ENCODE results near the gene C19orf33. TPM values are rescaled to one million over a fixed set of nuclear protein-coding genes. Genes with fewer than 3 reads are reported as not detected.

C19orf33 gene
- total and polyA plus RNA-seq, 4 donors = 2.0 to 259 (median 12.5) TPM

DNA sequence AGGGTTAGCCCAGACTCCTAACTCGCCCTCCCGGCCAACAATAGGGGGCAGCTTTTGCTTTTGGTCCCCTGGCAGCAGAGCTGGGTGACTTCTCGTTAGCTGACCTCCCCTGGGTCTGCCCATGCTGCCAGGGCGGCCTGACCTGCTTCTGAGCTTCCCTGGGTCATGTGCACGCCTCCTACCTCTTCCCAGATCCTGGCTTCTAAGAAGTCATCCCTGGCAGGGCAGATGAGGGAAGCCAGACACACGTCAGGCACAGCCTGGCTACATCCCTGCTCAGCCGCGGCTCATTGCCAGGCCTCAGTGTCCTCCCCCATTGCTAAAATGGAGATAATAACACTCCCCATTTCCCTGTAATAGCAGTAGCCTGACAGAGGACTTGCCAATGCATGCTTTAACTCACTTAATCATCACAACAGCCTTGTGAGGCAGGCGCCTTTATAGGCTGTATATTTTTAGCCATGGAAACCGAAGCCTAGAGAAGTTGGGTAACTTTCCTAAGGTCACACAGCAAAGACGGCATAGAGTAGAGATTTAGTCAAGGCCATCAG, 17.7 kb downstream of the C19orf33 start:
- WGBS, 2 donors = 16 to 19% methylated on average over 11 of the region's 11 CpGs
- peak in 1 of 2 donors; percentile 72 for DNase-seq
- H3K36me3 ChIP-seq (ENCODE audit: control insufficient read depth in 1 of 2, insufficient read depth in 2 of 2, low read length in 1 of 2) = peaks cover 0 to 4% of the 10 kb centered on the region in 2 donors
- no peaks in the 10 kb centered on the region for H3K27me3 ChIP-seq (ENCODE audit: control insufficient read depth in 1 of 2, insufficient read depth in 2 of 2, low read length in 1 of 2)
- intact Hi-C loops (cut with DNase I) = loop anchor here (5.0 kb wide), 2 partner anchors 54 to 79 kb away; no protein-coding TSS in a partner anchor
- peak overlapping the region in 1 of 2 donors; percentile 43 for H3K27ac ChIP-seq (ENCODE audit: low read depth in 1 of 2, low read length in 2 of 2)
- H3K4me3 ChIP-seq (ENCODE audit: low read length in 2 of 2) = peak overlapping the region in 1 of 2 donors; percentile 67
- ATAC-seq (ENCODE audit: low FRiP score) = peak; percentile 38
- peaks cover 0 to 5% of the 10 kb centered on the region in 2 donors for H3K4me1 ChIP-seq (ENCODE audit: control insufficient read depth in 1 of 2, insufficient read depth in 2 of 2, low read length in 2 of 2)
- H3K9me3 ChIP-seq (ENCODE audit: control insufficient read depth, low read length) = no peaks in the 10 kb centered on the region

- 65 to 71% methylated on average over 7 of the region's 7 CpGs for WGBS, 2 donors
- peaks cover 0 to 5% of the 10 kb centered on the region in 2 donors for H3K4me1 ChIP-seq (ENCODE audit: control insufficient read depth in 1 of 2, insufficient read depth in 2 of 2, low read length in 2 of 2)
- H3K9me3 ChIP-seq (ENCODE audit: control insufficient read depth, low read length) = no peaks in the 10 kb centered on the region
- peak overlapping the region in 1 of 2 donors; percentile 23 for H3K27ac ChIP-seq (ENCODE audit: low read depth in 1 of 2, low read length in 2 of 2)
- peaks cover 0 to 14% of the 10 kb centered on the region in 2 donors for H3K36me3 ChIP-seq (ENCODE audit: control insufficient read depth in 1 of 2, insufficient read depth in 2 of 2, low read length in 1 of 2)
- ATAC-seq (ENCODE audit: low FRiP score) (no peak), DNase-seq (no peak)
- H3K27me3 ChIP-seq (ENCODE audit: control insufficient read depth in 1 of 2, insufficient read depth in 2 of 2, low read length in 1 of 2) = no peaks in the 10 kb centered on the region
- no peak overlapping the region for H3K4me3 ChIP-seq (ENCODE audit: low read length in 2 of 2)
- intact Hi-C loops (cut with DNase I) = loop anchor here (5.0 kb wide), 2 partner anchors 56 to 81 kb away; no protein-coding TSS in a partner anchor
These were observed 19.2 kb downstream of the C19orf33 start for GRCh38 chr19:38323291-38323690.

DNA sequence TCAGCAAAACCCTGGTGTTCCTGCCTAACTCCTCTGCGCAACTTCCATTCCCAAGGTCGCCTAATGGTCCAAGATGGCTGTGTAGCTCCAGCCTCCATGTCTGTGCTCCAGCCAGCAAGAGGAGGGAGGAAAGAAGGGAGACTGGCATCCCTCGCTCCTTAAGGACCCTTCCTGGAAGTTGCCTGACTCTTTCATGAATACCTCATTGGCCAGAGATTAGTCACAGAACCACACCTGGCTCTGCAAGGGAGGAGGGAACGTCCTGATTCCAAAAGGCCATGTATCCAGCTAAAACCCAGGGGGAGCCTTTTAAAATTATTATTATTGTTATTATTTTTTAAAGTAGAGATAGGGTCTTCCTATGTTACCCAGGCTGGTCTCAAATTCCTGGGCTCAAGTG, 20.4 kb downstream of the C19orf33 start:
- Histone ChIP-seq H3K4me1 (ENCODE audit: control insufficient read depth in 1 of 2, insufficient read depth in 2 of 2, low read length in 2 of 2) (peaks cover 0 to 5% of the 10 kb centered on the region in 2 donors), H3K9me3 (ENCODE audit: control insufficient read depth, low read length) (no peaks in the 10 kb centered on the region), H3K27ac (ENCODE audit: low read depth in 1 of 2, low read length in 2 of 2) (no peak overlapping the region), H3K36me3 (ENCODE audit: control insufficient read depth in 1 of 2, insufficient read depth in 2 of 2, low read length in 1 of 2) (peaks cover 0 to 14% of the 10 kb centered on the region in 2 donors), H3K4me3 (ENCODE audit: low read length in 2 of 2) (no peak overlapping the region), H3K27me3 (ENCODE audit: control insufficient read depth in 1 of 2, insufficient read depth in 2 of 2, low read length in 1 of 2) (no peaks in the 10 kb centered on the region)
- intact Hi-C loops (cut with DNase I) = loop anchor here (5.0 kb wide), 2 partner anchors 57 to 82 kb away; no protein-coding TSS in a partner anchor
- no peak for DNase-seq
- ATAC-seq (ENCODE audit: low FRiP score) = no peak
- 92 to 99% methylated on average over 4 of the region's 4 CpGs for WGBS, 2 donors

DNA sequence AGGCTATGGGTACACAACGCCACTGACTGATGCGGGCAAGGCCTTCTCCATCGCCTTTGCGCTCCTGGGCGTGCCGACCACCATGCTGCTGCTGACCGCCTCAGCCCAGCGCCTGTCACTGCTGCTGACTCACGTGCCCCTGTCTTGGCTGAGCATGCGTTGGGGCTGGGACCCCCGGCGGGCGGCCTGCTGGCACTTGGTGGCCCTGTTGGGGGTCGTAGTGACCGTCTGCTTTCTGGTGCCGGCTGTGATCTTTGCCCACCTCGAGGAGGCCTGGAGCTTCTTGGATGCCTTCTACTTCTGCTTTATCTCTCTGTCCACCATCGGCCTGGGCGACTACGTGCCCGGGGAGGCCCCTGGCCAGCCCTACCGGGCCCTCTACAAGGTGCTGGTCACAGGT, 22.5 kb downstream of the C19orf33 start:
- no peak for DNase-seq
- ATAC-seq (ENCODE audit: low FRiP score) = no peak
- H3K4me1 ChIP-seq (ENCODE audit: control insufficient read depth in 1 of 2, insufficient read depth in 2 of 2, low read length in 2 of 2) = peaks cover 0 to 5% of the 10 kb centered on the region in 2 donors
- no peak overlapping the region for H3K4me3 ChIP-seq (ENCODE audit: low read length in 2 of 2)
- no peaks in the 10 kb centered on the region for H3K9me3 ChIP-seq (ENCODE audit: control insufficient read depth, low read length)
- H3K27me3 ChIP-seq (ENCODE audit: control insufficient read depth in 1 of 2, insufficient read depth in 2 of 2, low read length in 1 of 2) = no peaks in the 10 kb centered on the region
- H3K27ac ChIP-seq (ENCODE audit: low read depth in 1 of 2, low read length in 2 of 2) = no peak overlapping the region
- intact Hi-C loops (cut with DNase I) = no loop called here
- peaks cover 0 to 14% of the 10 kb centered on the region in 2 donors for H3K36me3 ChIP-seq (ENCODE audit: control insufficient read depth in 1 of 2, insufficient read depth in 2 of 2, low read length in 1 of 2)
- 93 to 94% methylated on average over 22 of the region's 22 CpGs for WGBS, 2 donors

DNA sequence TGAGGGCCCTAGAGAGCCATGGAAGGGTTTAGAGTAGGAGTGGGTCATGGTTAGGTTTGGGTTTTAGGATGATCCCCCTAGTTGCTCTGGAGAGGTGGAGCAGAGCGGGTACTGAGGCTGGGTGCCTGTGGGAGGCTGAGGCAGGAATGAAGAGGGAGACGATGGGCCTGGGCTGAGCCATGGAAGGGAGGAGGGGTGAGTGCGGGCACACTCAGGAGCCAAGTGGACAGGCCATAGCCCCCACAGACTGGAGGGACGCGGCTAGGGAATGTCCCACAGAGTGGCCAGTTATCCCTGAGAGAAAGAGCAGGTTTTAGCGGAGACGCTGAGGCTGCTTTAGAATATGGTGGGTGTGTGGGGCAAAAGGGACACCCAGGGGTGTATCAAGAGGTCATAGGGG, 25.6 kb downstream of the C19orf33 start:
- 89 to 94% methylated on average over 7 of the region's 7 CpGs for WGBS, 2 donors
- intact Hi-C loops (cut with DNase I) = loop anchor here in 1 of 2 donors (10.0 kb wide), 1 partner anchor 425 kb away; the partner anchor contains the start of genes SIPA1L3 and WDR87

DNA sequence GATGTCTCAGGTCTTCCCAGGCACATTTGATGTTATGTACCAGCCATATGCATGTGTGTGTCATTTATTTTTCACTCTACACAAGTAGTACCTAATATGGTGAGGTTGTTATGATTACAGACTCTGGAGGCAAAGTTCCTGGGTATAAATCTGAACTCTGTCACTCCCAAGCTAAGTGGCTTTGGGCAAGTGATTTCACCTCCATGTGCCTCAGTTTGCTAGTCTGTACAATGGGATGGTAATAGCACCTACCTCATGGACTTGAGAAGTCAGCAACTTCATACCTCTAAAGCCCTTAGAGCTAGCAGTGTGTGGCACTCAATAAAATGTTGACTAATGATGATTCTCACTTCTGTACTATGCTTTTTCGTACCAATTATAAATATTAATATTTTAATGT, 27.7 kb downstream of the C19orf33 start:
- 89 to 97% methylated on average over 1 of the region's 1 CpG for WGBS, 2 donors
- ATAC-seq (ENCODE audit: low FRiP score) = no peak

More for the DNA sequence above, 25.6 kb downstream of the C19orf33 start:
- Histone ChIP-seq H3K9me3 (ENCODE audit: control insufficient read depth, low read length) (no peaks in the 10 kb centered on the region), H3K4me1 (ENCODE audit: control insufficient read depth in 1 of 2, insufficient read depth in 2 of 2, low read length in 2 of 2) (no peaks in the 10 kb centered on the region), H3K36me3 (ENCODE audit: control insufficient read depth in 1 of 2, insufficient read depth in 2 of 2, low read length in 1 of 2) (peaks cover 0 to 12% of the 10 kb centered on the region in 2 donors), H3K27me3 (ENCODE audit: control insufficient read depth in 1 of 2, insufficient read depth in 2 of 2, low read length in 1 of 2) (no peaks in the 10 kb centered on the region), H3K27ac (ENCODE audit: low read depth in 1 of 2, low read length in 2 of 2) (no peak overlapping the region), H3K4me3 (ENCODE audit: low read length in 2 of 2) (no peak overlapping the region)
- ATAC-seq (ENCODE audit: low FRiP score) = no peak
- DNase-seq = no peak

GRCh38 chr19:38333245-38333644, 29.2 kb downstream of the C19orf33 start:
- Histone ChIP-seq H3K4me3 (ENCODE audit: low read length in 2 of 2) (no peak overlapping the region), H3K4me1 (ENCODE audit: control insufficient read depth in 1 of 2, insufficient read depth in 2 of 2, low read length in 2 of 2) (no peaks in the 10 kb centered on the region), H3K27me3 (ENCODE audit: control insufficient read depth in 1 of 2, insufficient read depth in 2 of 2, low read length in 1 of 2) (no peaks in the 10 kb centered on the region), H3K9me3 (ENCODE audit: control insufficient read depth, low read length) (no peaks in the 10 kb centered on the region), H3K36me3 (ENCODE audit: control insufficient read depth in 1 of 2, insufficient read depth in 2 of 2, low read length in 1 of 2) (no peaks in the 10 kb centered on the region), H3K27ac (ENCODE audit: low read depth in 1 of 2, low read length in 2 of 2) (no peak overlapping the region)
- WGBS, 2 donors = 82 to 91% methylated on average over 9 of the region's 9 CpGs
- intact Hi-C loops (cut with DNase I) = loop anchor here in 1 of 2 donors (10.0 kb wide), 1 partner anchor 428 kb away; the partner anchor contains the start of genes SIPA1L3 and WDR87
- ATAC-seq (ENCODE audit: low FRiP score) = no peak
- DNase-seq = no peak

More for the DNA sequence above, 27.7 kb downstream of the C19orf33 start:
- peaks cover 0 to 10% of the 10 kb centered on the region in 2 donors for H3K36me3 ChIP-seq (ENCODE audit: control insufficient read depth in 1 of 2, insufficient read depth in 2 of 2, low read length in 1 of 2)
- H3K9me3 ChIP-seq (ENCODE audit: control insufficient read depth, low read length) = no peaks in the 10 kb centered on the region
- DNase-seq = no peak
- H3K27ac ChIP-seq (ENCODE audit: low read depth in 1 of 2, low read length in 2 of 2) = no peak overlapping the region
- intact Hi-C loops (cut with DNase I) = loop anchor here in 1 of 2 donors (10.0 kb wide), 1 partner anchor 427 kb away; the partner anchor contains the start of genes SIPA1L3 and WDR87
- no peak overlapping the region for H3K4me3 ChIP-seq (ENCODE audit: low read length in 2 of 2)
- H3K4me1 ChIP-seq (ENCODE audit: control insufficient read depth in 1 of 2, insufficient read depth in 2 of 2, low read length in 2 of 2) = no peaks in the 10 kb centered on the region
- no peaks in the 10 kb centered on the region for H3K27me3 ChIP-seq (ENCODE audit: control insufficient read depth in 1 of 2, insufficient read depth in 2 of 2, low read length in 1 of 2)

GRCh38 chr19:38335949-38336637, 32.0 kb downstream of the C19orf33 start:
- Histone ChIP-seq H3K9me3 (ENCODE audit: control insufficient read depth, low read length) (no peaks in the 10 kb centered on the region), H3K4me3 (ENCODE audit: low read length in 2 of 2) (peak overlapping the region; percentile 23 to 59), H3K27ac (ENCODE audit: low read depth in 1 of 2, low read length in 2 of 2) (peak overlapping the region in 1 of 2 donors; percentile 93), H3K4me1 (ENCODE audit: control insufficient read depth in 1 of 2, insufficient read depth in 2 of 2, low read length in 2 of 2) (no peaks in the 10 kb centered on the region), H3K27me3 (ENCODE audit: control insufficient read depth in 1 of 2, insufficient read depth in 2 of 2, low read length in 1 of 2) (no peaks in the 10 kb centered on the region), H3K36me3 (ENCODE audit: control insufficient read depth in 1 of 2, insufficient read depth in 2 of 2, low read length in 1 of 2) (no peaks in the 10 kb centered on the region)
- DNase-seq = peak; percentile 98 to 99
- intact Hi-C loops (cut with DNase I) = loop anchor here (1.0 to 10.0 kb wide), 10 partner anchors 36 to 516 kb away; partner anchors contain the start of genes PSMD8 (in 2 of the 2), GGN (in 1 of the 2), SIPA1L3 (in 1 of the 2) and SPRED3 (in 1 of the 2)
- WGBS, 2 donors = 1% methylated on average over 45 to 52 of the region's 52 CpGs
- peak; percentile 96 for ATAC-seq (ENCODE audit: low FRiP score)
